ENCODE data around the gene TTLL9.

DNA sequence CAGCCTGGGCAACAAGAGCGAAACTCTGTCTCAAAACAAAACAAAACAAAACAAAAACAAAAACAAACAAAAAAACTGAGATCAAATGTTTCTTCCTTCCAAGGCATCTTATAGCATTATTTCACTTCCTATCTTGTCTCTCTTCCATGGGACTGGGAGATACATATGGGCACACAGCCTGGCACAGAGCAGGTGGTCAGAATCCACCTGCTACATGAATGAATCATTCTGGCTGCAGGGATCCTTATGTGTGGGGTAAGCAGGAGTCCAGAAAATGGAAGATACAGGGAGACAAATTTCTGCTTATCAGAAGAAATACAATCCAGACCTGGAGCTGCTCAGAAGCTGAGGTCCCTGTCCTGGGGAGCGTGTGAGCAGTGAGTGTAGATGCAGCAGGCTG, 121.7 kb downstream of the TTLL9 start:
- no peak for TF ChIP-seq CTCF (IDR thresholded peaks at IDR 0.05)
- TF ChIP-seq POLR2A (IDR thresholded peaks at IDR 0.05) = no peak

Measured in adrenal gland (tissue), 5 donors.